ENCODE measurements around the gene CPLX1. TPM values are rescaled to one million over a fixed set of nuclear protein-coding genes. Genes with fewer than 3 reads are reported as not detected.

The CPLX1 gene
- total RNA-seq, 2 experiments from 2014 or later, result 1.5 TPM

DNA sequence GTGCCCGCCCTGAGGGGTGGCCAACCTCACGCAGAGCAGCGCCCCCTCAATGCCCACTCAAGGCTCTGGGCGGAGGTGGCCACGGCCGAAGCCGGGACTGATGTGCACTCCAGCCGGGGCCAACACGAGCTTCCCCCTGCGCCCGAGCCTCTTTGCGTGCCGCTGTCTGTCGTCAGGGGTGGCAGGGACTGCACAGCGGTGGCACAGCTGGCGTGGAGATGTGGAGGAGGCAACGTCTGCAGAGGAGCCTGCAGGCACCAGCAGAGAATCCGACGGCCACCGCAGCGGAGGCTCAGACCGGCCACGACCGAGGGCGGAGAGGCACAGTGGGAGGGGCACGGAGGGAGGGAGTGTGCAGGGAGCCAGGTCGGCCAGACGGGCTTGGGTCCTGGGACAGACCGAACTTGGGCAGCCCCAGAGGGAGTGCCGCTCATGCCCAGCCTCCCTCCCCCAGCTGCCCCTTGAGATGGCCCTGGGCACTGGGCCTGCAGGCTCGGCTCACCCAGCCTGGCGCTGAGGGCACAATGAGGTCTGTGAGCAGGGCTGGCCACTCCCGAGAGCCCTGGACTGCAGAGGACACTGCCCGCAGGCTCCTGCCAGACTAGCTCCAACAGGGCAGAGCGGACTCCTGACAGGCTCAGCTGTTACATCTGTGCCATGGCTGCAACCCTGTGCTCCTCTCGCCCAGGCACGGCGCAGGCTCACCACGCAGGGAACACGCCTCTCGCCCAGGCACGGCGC is 46.5 kb upstream of the CPLX1 start:
- intact Hi-C loops (cut with DNase I, micrococcal nuclease), result no loop called here
- ATAC-seq (ENCODE audit: poor library complexity) (no peak), DNase-seq (no peak)
- ChIA-PET POLR2A (no interaction called here), CTCF (no interaction called here)
- Mint-ChIP-seq H3K9me3 (no peaks in the 10 kb centered on the region), H3K27me3 (no peaks in the 10 kb centered on the region), H3K36me3 (ENCODE audit: low read depth) (peaks cover 68% of the 10 kb centered on the region), H3K27ac (no peak overlapping the region), H3K4me1 (ENCODE audit: low read depth) (no peaks in the 10 kb centered on the region), H3K4me3 (no peak overlapping the region)
- Histone ChIP-seq H3K9me3 (ENCODE audit: control insufficient read depth in 1 of 2, insufficient read depth in 1 of 2, low read length in 2 of 2) (no peaks in the 10 kb centered on the region), H3K36me3 (ENCODE audit: insufficient read depth, low read length) (peaks cover 83% of the 10 kb centered on the region), H3K4me1 (ENCODE audit: insufficient read depth, low read length) (no peaks in the 10 kb centered on the region), H3K4me3 (ENCODE audit: low read length) (no peak overlapping the region), H3K27ac (ENCODE audit: low read depth in 1 of 2, low read length in 2 of 2) (no peak overlapping the region), H3K27me3 (ENCODE audit: control insufficient read depth in 1 of 2, insufficient read depth in 2 of 2, low read length in 2 of 2) (no peaks in the 10 kb centered on the region)
- TF ChIP-seq, protein P1, sequence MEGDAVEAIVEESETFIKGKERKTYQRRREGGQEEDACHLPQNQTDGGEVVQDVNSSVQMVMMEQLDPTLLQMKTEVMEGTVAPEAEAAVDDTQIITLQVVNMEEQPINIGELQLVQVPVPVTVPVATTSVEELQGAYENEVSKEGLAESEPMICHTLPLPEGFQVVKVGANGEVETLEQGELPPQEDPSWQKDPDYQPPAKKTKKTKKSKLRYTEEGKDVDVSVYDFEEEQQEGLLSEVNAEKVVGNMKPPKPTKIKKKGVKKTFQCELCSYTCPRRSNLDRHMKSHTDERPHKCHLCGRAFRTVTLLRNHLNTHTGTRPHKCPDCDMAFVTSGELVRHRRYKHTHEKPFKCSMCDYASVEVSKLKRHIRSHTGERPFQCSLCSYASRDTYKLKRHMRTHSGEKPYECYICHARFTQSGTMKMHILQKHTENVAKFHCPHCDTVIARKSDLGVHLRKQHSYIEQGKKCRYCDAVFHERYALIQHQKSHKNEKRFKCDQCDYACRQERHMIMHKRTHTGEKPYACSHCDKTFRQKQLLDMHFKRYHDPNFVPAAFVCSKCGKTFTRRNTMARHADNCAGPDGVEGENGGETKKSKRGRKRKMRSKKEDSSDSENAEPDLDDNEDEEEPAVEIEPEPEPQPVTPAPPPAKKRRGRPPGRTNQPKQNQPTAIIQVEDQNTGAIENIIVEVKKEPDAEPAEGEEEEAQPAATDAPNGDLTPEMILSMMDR (IDR thresholded peaks at IDR 0.05), result no peak

DNA sequence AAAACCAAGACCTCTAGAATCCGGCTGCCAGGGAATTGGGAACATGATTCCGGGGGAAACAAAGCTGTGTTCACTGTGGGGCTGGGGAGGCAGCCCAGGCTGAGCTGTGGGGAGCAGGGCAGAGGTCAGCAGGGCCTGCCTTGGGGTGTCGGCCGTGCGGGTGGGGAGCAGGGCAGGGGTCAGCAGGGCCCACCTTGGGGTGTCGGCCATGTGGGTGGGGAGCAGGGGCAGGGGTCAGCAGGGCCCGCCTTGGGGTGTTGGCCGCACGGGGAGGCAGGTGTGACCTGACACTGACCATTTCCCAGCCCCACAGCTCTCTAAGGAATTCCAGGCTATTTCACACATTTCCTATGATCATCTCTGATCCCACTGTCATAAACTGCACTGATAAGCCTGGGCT is 45.6 kb upstream of the CPLX1 start:
- peaks cover 59% of the 10 kb centered on the region for H3K36me3 Mint-ChIP-seq (ENCODE audit: low read depth)
- POLR2A ChIA-PET, result no interaction called here
- intact Hi-C loops (cut with DNase I, micrococcal nuclease), result no loop called here

DNA sequence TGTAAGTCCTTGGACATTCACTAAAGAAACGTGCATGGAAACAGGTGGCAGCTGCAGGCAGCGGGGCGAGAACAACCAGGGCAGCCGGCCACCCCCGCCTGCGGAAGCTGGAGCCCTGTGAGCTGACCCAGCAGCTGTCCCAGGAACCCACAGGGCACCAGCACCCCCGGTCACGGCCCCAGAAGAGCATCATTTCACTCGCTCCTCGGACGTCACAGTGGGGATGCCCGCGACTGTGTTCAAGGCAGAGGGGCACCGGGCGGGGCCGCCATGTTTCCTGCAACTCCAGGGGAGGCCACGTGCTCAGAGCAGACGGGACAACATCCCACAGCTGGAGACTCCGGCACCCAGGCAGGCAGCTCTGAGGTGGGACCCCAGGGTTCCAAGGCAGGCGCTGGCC is 45.0 kb upstream of the CPLX1 start:
- no peaks in the 10 kb centered on the region for H3K4me1 Mint-ChIP-seq (ENCODE audit: low read depth)
- Histone ChIP-seq H3K27ac (ENCODE audit: low read depth in 1 of 2, low read length in 2 of 2) (no peak overlapping the region), H3K36me3 (ENCODE audit: insufficient read depth, low read length) (peaks cover 83% of the 10 kb centered on the region), H3K9me3 (ENCODE audit: control insufficient read depth in 1 of 2, insufficient read depth in 1 of 2, low read length in 2 of 2) (no peaks in the 10 kb centered on the region), H3K27me3 (ENCODE audit: control insufficient read depth in 1 of 2, insufficient read depth in 2 of 2, low read length in 2 of 2) (no peaks in the 10 kb centered on the region), H3K4me1 (ENCODE audit: insufficient read depth, low read length) (no peaks in the 10 kb centered on the region), H3K4me3 (ENCODE audit: low read length) (no peak overlapping the region)
- ChIA-PET CTCF (no interaction called here), POLR2A (no interaction called here)
- TF ChIP-seq, protein P1 (IDR thresholded peaks at IDR 0.05), result no peak
- H3K36me3 Mint-ChIP-seq (ENCODE audit: low read depth), result peaks cover 58% of the 10 kb centered on the region
- intact Hi-C loops (cut with DNase I, micrococcal nuclease), result no loop called here
- H3K4me3 Mint-ChIP-seq, result no peak overlapping the region
- no peak overlapping the region for H3K27ac Mint-ChIP-seq
- no peaks in the 10 kb centered on the region for H3K27me3 Mint-ChIP-seq
- no peak for DNase-seq
- ATAC-seq (ENCODE audit: poor library complexity), result no peak
- no peaks in the 10 kb centered on the region for H3K9me3 Mint-ChIP-seq

More for the DNA sequence above, 45.6 kb upstream of the CPLX1 start:
- CTCF ChIA-PET, result no interaction called here
- Histone ChIP-seq H3K9me3 (ENCODE audit: control insufficient read depth in 1 of 2, insufficient read depth in 1 of 2, low read length in 2 of 2) (no peaks in the 10 kb centered on the region), H3K4me3 (ENCODE audit: low read length) (no peak overlapping the region), H3K27ac (ENCODE audit: low read depth in 1 of 2, low read length in 2 of 2) (no peak overlapping the region), H3K36me3 (ENCODE audit: insufficient read depth, low read length) (peaks cover 83% of the 10 kb centered on the region), H3K27me3 (ENCODE audit: control insufficient read depth in 1 of 2, insufficient read depth in 2 of 2, low read length in 2 of 2) (no peaks in the 10 kb centered on the region), H3K4me1 (ENCODE audit: insufficient read depth, low read length) (no peaks in the 10 kb centered on the region)
- Mint-ChIP-seq H3K27ac (no peak overlapping the region), H3K27me3 (no peaks in the 10 kb centered on the region), H3K4me1 (ENCODE audit: low read depth) (no peaks in the 10 kb centered on the region), H3K4me3 (no peak overlapping the region), H3K9me3 (no peaks in the 10 kb centered on the region)
- ATAC-seq (ENCODE audit: poor library complexity), result no peak
- TF ChIP-seq, protein P1 (IDR thresholded peaks at IDR 0.05), result no peak
- DNase-seq, result no peak

Data from CD4-positive, alpha-beta T cell (primary cell).